ENCODE results near the gene USP7.
A peak's percentile ranks its signal among the peaks of the same experiment; 100 is the strongest.
"Not testable (repeated sequence)": the region's sequence is repeated elsewhere in the genome, so short reads cannot be mapped to it uniquely, and the experiment has no call there.

The USP7 gene

DNA sequence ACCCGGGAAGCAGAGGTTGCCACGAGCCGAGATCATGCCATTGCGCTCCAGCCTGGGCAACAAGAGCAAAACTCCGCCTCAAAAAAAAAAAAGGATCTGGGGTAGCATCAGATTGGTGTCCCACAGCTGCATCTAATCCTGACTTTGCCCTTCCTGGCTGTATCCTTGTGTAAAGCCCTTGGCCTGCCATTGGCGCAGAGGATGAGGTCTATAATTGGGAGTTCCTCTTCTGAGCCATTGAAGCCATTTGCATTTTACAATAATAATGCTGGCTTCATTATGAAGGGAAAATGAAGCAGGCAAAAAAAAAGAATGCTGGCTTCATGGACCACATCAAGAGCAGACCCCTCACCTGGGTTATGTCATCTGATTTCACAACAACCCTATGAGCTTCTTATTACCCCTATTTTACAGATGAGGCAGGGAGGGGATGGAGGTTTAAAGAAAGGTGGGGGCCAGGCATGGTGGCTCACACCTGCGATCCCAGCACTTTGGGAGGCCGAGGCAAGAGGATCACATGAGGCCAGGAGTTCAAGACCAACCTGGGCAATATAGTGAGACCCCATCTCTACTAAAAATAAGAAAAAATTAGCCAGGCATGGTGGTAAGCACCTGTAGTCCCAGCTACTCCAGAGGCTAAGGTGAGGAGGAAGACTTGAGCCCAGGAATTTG, 82.7 kb downstream of the USP7 start:
- no peak for DNase-seq (ENCODE audit: low read depth)
- no peak overlapping the region for H3K4me3 ChIP-seq (ENCODE audit: control insufficient read depth, low read depth, low read length)
- TF ChIP-seq, protein P1, sequence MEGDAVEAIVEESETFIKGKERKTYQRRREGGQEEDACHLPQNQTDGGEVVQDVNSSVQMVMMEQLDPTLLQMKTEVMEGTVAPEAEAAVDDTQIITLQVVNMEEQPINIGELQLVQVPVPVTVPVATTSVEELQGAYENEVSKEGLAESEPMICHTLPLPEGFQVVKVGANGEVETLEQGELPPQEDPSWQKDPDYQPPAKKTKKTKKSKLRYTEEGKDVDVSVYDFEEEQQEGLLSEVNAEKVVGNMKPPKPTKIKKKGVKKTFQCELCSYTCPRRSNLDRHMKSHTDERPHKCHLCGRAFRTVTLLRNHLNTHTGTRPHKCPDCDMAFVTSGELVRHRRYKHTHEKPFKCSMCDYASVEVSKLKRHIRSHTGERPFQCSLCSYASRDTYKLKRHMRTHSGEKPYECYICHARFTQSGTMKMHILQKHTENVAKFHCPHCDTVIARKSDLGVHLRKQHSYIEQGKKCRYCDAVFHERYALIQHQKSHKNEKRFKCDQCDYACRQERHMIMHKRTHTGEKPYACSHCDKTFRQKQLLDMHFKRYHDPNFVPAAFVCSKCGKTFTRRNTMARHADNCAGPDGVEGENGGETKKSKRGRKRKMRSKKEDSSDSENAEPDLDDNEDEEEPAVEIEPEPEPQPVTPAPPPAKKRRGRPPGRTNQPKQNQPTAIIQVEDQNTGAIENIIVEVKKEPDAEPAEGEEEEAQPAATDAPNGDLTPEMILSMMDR (IDR thresholded peaks at IDR 0.05; ENCODE audit: control insufficient read depth, insufficient read depth, low read depth, low read length, missing control alignments): no peak

DNA sequence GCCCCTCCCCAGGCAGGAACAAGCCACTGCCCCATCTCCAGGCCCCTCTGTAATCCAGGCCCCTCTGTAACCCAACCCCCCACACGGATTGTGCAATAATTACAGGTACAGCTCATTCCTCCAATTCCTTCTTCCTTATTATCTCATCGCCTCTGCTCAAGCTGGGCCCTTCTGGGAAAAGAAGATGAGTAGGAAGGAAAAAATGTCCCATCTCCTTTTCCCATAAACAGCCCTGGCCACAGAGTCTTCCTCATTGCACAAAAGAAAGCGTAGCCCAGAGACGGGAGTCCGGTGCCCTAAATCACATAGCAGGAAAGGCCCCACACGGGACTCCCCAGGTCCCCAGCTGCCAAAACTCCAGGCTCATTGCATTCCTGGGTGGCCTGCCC, 85.2 kb downstream of the USP7 start:
- TF ChIP-seq, protein P1 (IDR thresholded peaks at IDR 0.05; ENCODE audit: control insufficient read depth, insufficient read depth, low read depth, low read length, missing control alignments): no peak
- DNase-seq (ENCODE audit: low read depth): peak; percentile 58
- H3K4me3 ChIP-seq (ENCODE audit: control insufficient read depth, low read depth, low read length): no peak overlapping the region

DNA sequence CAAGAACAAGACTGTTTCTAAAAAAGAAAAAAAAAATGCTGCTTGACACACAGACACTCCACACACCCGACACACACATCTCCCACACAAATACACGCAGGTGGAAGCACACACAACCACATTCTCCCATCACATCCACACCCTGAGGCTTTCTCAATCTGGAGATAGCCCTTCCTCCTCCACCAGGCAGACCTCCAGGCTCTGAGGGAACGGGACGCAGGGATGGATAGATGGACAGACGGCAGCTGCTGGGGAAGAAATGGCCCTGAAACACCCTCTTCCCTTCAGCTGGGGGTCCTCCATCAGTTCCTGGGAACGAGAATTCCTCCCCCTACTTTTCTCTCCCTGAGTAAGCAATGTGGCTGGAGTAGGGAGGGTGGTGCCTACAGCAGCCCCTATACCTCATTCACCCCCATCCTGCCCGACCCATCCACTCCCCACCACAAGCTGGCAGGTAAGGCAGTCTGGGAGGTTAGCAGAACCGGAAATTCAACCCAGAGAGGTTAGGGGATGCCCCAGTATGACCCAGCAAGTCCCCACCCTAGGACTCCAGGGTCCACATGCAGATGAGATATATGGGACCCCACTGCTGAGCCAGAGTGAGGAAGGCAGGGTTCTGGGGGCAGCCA, 85.7 kb downstream of the USP7 start:
- no peak overlapping the region for H3K4me3 ChIP-seq (ENCODE audit: control insufficient read depth, low read depth, low read length)
- DNase-seq (ENCODE audit: low read depth): no peak
- TF ChIP-seq, protein P1 (IDR thresholded peaks at IDR 0.05; ENCODE audit: control insufficient read depth, insufficient read depth, low read depth, low read length, missing control alignments): no peak

DNA sequence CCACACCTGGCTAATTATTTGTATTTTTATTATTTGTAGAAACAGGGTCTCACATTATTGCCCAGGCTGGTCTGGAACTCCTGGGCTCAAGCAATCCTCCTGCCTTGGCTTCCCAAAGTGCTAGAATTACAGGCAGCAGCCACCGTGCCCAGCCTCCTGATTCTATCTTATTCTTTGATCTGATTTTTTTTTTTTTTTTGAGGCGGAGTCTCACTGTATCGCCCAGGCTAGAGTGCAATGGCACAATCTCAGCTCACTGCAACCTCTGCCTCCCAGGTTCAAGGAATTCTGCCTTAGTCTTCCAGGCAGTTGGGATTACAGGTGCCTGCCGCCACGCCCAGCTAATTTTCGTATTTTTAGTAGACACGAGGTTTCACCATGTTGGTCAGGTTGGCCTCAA, 88.4 kb downstream of the USP7 start:
- DNase-seq (ENCODE audit: low read depth): not testable (repeated sequence)

DNA sequence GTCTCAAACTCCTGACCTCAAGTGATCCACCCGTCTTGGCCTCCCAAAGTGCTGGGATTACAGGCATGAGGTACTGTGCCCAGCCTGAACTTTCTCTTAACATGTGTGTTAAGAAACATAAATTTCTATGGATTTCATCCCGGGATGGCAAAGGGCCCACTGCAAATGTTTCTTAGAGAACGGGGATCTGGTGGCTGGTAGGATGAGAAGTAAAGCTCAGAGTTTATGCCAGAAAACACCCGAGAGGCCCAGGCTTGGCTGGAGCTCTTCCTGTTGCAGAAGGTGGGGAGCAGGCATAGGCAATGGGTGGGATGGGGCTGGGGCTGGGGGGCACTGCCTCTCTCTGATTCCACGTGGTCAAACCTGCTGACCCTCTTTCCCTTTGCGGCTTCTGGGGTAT, 89.3 kb downstream of the USP7 start:
- no peak for DNase-seq (ENCODE audit: low read depth)
- TF ChIP-seq, protein P1 (IDR thresholded peaks at IDR 0.05; ENCODE audit: control insufficient read depth, insufficient read depth, low read depth, low read length, missing control alignments): no peak
- no peak overlapping the region for H3K4me3 ChIP-seq (ENCODE audit: control insufficient read depth, low read depth, low read length)

More for the DNA sequence above, 88.4 kb downstream of the USP7 start:
- H3K4me3 ChIP-seq (ENCODE audit: control insufficient read depth, low read depth, low read length): not testable (repeated sequence)

DNA sequence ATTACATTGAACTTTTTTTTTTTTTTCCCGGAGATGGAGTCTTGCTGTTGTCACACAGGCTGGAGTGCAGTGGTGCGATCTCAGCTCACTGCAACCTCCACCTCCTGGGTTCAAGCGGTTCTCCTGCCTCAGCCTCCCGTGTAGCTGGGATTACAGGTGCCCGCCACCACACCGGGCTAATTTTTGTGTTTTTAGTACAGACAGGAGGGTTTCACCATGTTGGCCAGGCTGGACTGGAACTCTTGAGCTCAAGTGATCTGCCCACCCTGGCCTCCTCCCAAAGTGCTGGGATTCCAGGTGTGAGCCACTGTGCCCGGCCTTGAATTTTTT, 89.9 kb downstream of the USP7 start:
- not testable (repeated sequence) for H3K4me3 ChIP-seq (ENCODE audit: control insufficient read depth, low read depth, low read length); DNase-seq (ENCODE audit: low read depth)

DNA sequence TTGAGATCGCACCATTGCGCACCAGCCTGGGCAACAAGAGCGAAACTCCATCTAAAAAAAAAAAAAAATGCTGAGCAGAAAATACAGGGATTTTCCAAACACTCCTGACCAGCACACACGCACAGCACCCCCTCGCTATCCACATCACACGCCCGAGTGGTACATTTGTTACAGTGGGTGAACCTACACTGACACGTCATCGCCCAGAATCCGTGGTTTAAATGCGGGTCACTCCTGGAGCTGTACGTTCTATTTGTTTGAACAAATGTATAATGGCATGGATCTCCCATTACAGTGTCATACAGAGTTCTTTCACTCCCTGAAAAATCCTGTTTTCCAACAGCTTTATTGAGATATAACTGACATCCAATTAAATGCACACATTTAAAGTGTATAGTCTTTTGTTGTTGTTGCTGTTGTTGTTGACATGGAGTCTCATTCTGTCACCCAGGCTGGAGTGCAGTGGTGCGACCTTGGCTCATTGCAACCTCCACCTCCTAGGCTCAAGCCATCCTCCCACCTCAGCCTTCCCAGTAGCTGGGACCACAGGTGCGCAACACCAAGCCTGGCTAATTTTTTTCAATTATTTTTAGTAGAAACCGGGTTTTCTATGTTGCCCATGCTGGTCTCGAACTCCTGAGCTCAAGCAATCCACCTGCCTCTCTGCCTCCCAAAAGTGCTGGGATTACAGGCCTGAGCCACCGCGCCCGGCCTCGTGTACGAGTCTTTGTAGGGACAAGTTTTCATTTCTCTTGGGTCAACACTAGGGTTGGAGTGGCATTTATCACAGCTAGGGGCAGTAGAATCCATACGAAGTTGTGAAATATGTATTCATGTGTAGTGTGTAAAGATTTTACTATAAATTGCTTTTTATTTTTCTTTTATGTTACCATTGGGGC, 90.5 kb downstream of the USP7 start:
- DNase-seq (ENCODE audit: low read depth): no peak
- H3K4me3 ChIP-seq (ENCODE audit: control insufficient read depth, low read depth, low read length): no peak overlapping the region
- TF ChIP-seq, protein P1 (IDR thresholded peaks at IDR 0.05; ENCODE audit: control insufficient read depth, insufficient read depth, low read depth, low read length, missing control alignments): peak; percentile 5

Data from AG09309 (cell line).